OCI-LY7 (cell line): ENCODE data around the gene PDS5A. TPM values are rescaled to one million over a fixed set of nuclear protein-coding genes. Genes with fewer than 3 reads are reported as not detected.

Experiments
- BruUV-seq: library from RNA; stranded (reverse); fragments of 400-500 nt; replicated peaks from 2 replicates; lab custom pipeline; 2021; lab: Mats Ljungman, UMichigan
- CTCF ChIA-PET: fragments of 300-600 bp; sonication (Branson Sonifier 250); formaldehyde crosslinking; loops from one replicate; lab custom pipeline; 2022; ENCODE audit warnings: antibody characterized with exemption; ENCODE audit not compliant: unreplicated experiment; lab: Charles Lee
- POLR2A ChIA-PET: fragments of 300-600 bp; sonication (Branson Sonifier 250); formaldehyde crosslinking; loops from one replicate; lab custom pipeline; 2022; ENCODE audit warnings: antibody characterized with exemption; lab: Charles Lee
- DNase-seq: peaks from one replicate; pipeline ENCODE4 v3.0.0-alpha.2; 2015; ENCODE audit warnings: low spot score
- H2AFZ ChIP-seq: fragments of 200-600 bp; sonication (generic), shearing (Covaris generic); 2 replicates; pipeline ENCODE4 v1.6.1; 2014; ENCODE audit warnings: mild to moderate bottlenecking, antibody characterized with exemption, low read length, moderate library complexity
- H3K27ac ChIP-seq: fragments of 200-600 bp; sonication (generic); 2 replicates; pipeline ENCODE4 v1.5.1; 2014; ENCODE audit warnings: mixed run types, low read depth, mild to moderate bottlenecking, moderate library complexity, low read length, inconsistent platforms; ENCODE audit not compliant: poor library complexity, severe bottlenecking
- H3K36me3 ChIP-seq: fragments of 200-600 bp; sonication (generic); 2 replicates; pipeline ENCODE4 v1.6.1; 2014; ENCODE audit warnings: mild to moderate bottlenecking, antibody characterized with exemption, low read length, moderate library complexity, mixed read lengths; ENCODE audit not compliant: insufficient read depth
- H3K4me1 ChIP-seq: fragments of 200-600 bp; sonication (generic); 2 replicates; pipeline ENCODE4 v1.5.1; 2014; ENCODE audit warnings: mild to moderate bottlenecking, low read length; ENCODE audit not compliant: insufficient read depth, poor library complexity, severe bottlenecking
- H3K4me2 ChIP-seq: fragments of 200-600 bp; sonication (generic); 2 replicates; pipeline ENCODE4 v1.6.1; 2014; ENCODE audit warnings: mild to moderate bottlenecking, low read length
- H3K4me3 ChIP-seq: fragments of 200-600 bp; sonication (generic); 2 replicates; pipeline ENCODE4 v1.5.1; 2014; ENCODE audit warnings: mild to moderate bottlenecking, low read depth, low read length; ENCODE audit not compliant: poor library complexity, severe bottlenecking
- H3K79me2 ChIP-seq: fragments of 200-600 bp; sonication (generic); 2 replicates; pipeline ENCODE4 v1.6.1; 2016; ENCODE audit warnings: low read depth, mild to moderate bottlenecking, low read length, moderate library complexity, mixed read lengths; ENCODE audit not compliant: insufficient read depth
- H3K9me2 ChIP-seq: fragments of 200-600 bp; sonication (generic); 2 replicates; pipeline ENCODE4 v1.6.1; 2016; ENCODE audit warnings: mild to moderate bottlenecking, low read length, mixed read lengths; ENCODE audit not compliant: insufficient read depth
- H3K9me3 ChIP-seq: fragments of 200-600 bp; sonication (generic); 2 replicates; pipeline ENCODE4 v1.6.1; 2014; ENCODE audit warnings: mild to moderate bottlenecking, mixed run types, low read length, mixed read lengths
- H4K20me1 ChIP-seq: fragments of 200-600 bp; sonication (generic); 2 replicates; pipeline ENCODE4 v1.6.1; 2014; ENCODE audit warnings: mild to moderate bottlenecking, antibody characterized with exemption, low read length, moderate library complexity, mixed read lengths; ENCODE audit not compliant: insufficient read depth
- EZH2phosphoT487 ChIP-seq: fragments of 200-600 bp; sonication (generic); IDR thresholded peaks from 2 replicates; pipeline ENCODE4 v1.6.1; 2018; ENCODE audit warnings: low read depth, borderline replicate concordance, mild to moderate bottlenecking, mixed run types, antibody characterized with exemption, low read length, moderate library complexity, mixed read lengths
- intact Hi-C: fragments of 100-400 bp; cut with micrococcal nuclease; formaldehyde crosslinking; loops from one replicate; pipeline ENCODE4 v1.10.0; 2022; ENCODE audit not compliant: unreplicated experiment
- total RNA-seq, 2 experiments: library from RNA; depleted of rRNA in 1 of 2; stranded (reverse); fragments of >200 nt in 1 of 2; shearing (Covaris generic) in 1 of 2; gene quantifications; 2 replicates each; pipeline ENCODE4 v1.2.3, GENCODE V29; 2014 to 2022
- TF ChIP-seq, protein P1 (sequence below): fragments of 200-600 bp; sonication (generic); conservative IDR thresholded peaks from 2 replicates; pipeline ENCODE4 v1.5.1; 2014; ENCODE audit warnings: mild to moderate bottlenecking, antibody characterized with exemption, low read length, moderate library complexity, mixed read lengths

Gene PDS5A
- total RNA-seq, 2 experiments from 2014 or later = 69.5 to 114 TPM

DNA sequence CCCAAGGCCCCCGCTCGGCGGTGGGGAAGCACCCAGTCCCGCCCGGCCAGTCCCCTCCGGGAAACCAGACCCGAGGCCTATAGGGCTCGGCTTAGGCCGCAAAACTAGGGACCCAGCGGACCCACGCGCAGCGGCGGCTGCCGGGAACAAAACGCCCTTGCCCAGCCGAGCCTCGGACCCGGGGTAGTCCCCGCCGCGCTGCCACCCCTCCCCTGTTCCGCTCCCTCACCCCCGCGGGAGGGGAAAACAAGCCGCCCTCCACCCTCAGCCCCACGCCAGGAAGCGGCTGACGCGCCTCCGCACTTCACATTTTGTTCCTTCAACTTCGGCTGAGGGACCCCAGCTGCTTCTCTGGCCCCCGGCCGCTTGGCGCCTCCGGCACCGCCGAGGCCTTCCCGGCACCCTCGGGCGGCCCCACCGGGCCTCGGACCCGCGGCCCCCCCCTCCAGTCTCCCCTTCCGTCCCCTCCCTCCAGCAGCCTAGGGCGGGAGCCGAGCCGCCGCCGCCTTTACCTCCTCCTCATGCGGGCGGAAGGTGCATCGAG, 694 bp downstream of the PDS5A start:
- Histone ChIP-seq H4K20me1 (peaks cover 10% of the 10 kb centered on the region; the same call in 1 of the 2 replicates), H3K4me1 (peaks cover 25% of the 10 kb centered on the region), H3K79me2 (peaks cover 54% of the 10 kb centered on the region), H3K36me3 (peaks cover 41% of the 10 kb centered on the region), H3K4me2 (peak overlapping the region; percentile 79), H3K9me3 (no peaks in the 10 kb centered on the region), H3K4me3 (peak overlapping the region; percentile 86), H3K27ac (peak overlapping the region; percentile 86), H2AFZ (peak overlapping the region; percentile 73; the same call in 1 of the 2 replicates), H3K9me2 (no peaks in the 10 kb centered on the region)
- ChIA-PET CTCF (no interaction called here), POLR2A (no interaction called here)
- intact Hi-C loops = loop anchor here (1.0 to 5.0 kb wide), 8 partner anchors 75 to 508 kb away; partner anchors contain the start of genes N4BP2, UBE2K and UGDH
- no peak for TF ChIP-seq EZH2phosphoT487
- TF ChIP-seq, protein P1, sequence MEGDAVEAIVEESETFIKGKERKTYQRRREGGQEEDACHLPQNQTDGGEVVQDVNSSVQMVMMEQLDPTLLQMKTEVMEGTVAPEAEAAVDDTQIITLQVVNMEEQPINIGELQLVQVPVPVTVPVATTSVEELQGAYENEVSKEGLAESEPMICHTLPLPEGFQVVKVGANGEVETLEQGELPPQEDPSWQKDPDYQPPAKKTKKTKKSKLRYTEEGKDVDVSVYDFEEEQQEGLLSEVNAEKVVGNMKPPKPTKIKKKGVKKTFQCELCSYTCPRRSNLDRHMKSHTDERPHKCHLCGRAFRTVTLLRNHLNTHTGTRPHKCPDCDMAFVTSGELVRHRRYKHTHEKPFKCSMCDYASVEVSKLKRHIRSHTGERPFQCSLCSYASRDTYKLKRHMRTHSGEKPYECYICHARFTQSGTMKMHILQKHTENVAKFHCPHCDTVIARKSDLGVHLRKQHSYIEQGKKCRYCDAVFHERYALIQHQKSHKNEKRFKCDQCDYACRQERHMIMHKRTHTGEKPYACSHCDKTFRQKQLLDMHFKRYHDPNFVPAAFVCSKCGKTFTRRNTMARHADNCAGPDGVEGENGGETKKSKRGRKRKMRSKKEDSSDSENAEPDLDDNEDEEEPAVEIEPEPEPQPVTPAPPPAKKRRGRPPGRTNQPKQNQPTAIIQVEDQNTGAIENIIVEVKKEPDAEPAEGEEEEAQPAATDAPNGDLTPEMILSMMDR = no peak
- DNase-seq = no peak
- BruUV-seq = no TSS peak

DNA sequence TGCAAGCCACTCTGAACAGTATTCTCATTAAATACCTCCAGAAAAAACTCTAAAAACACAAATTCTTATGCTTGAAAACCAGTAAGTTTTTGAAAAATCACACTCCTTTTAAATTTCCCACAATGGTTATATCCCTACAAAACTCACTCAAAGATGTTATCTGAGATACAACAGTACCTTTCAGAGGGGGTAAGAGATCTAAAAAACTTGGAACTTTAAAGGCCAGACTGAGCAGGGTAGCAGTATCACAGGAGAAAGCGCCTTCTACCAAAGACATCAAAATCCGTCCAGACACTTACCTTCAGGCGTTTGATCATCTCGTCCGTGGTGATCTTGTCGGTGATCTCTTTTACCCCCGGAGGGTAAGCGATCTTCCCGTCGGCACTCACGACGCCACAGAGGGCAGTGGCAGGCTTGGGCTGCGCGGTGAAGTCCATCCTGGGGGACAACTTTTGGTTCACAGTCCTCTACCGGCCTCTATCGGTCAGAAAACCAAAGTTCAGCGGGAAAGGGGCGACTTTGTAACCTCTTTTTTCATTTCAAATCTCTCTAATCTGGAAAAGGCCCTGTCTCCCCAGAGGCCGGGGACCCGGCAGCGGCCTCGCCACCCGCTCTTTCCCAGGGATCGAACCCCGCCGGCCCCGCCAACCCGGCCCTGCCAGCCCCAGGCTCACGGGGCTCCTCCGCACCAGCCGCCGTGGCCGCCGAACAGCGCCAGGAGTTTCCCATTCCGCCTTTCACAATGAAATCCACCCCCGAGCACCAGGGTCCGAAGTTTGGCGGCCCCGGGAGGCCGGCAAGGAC, 1.4 kb downstream of the PDS5A start:
- Histone ChIP-seq H2AFZ (peak overlapping the region; percentile 73; the same call in 1 of the 2 replicates), H3K4me2 (peak overlapping the region; percentile 79), H3K79me2 (peaks cover 61% of the 10 kb centered on the region), H3K36me3 (peaks cover 46% of the 10 kb centered on the region), H3K4me3 (peak overlapping the region; percentile 86), H3K9me3 (no peaks in the 10 kb centered on the region), H3K4me1 (peaks cover 25% of the 10 kb centered on the region), H4K20me1 (peaks cover 10% of the 10 kb centered on the region; the same call in 1 of the 2 replicates), H3K27ac (peak overlapping the region; percentile 86), H3K9me2 (no peaks in the 10 kb centered on the region)
- DNase-seq = peak; percentile 85
- no TSS peak for BruUV-seq
- POLR2A ChIA-PET = interaction anchor here (1.4 to 1.6 kb wide), 2 partner anchors 13 to 65 kb away, joined by 4 to 9 read pairs; no protein-coding TSS in a partner anchor
- CTCF ChIA-PET = no interaction called here
- intact Hi-C loops = loop anchor here (1.0 to 5.0 kb wide), 7 partner anchors 74 to 507 kb away; partner anchors contain the start of genes UBE2K and UGDH
- TF ChIP-seq, protein P1 = peak; percentile 93
- no peak for TF ChIP-seq EZH2phosphoT487
